ENCODE data around the gene EDC4. TPM values are rescaled to one million over a fixed set of nuclear protein-coding genes. Genes with fewer than 3 reads are reported as not detected.
A peak's percentile ranks its signal among the peaks of the same experiment; 100 is the strongest.
"Not testable (repeated sequence)": the region's sequence is repeated elsewhere in the genome, so short reads cannot be mapped to it uniquely, and the experiment has no call there.

The EDC4 gene
- polyA plus RNA-seq, 4 donors = 75.0 to 106 (median 97.3) TPM

- DNase-seq (ENCODE audit: low read depth in 4 of 4, low spot score in 2 of 4) = peak; percentile 86 to 96 (median 94)
Observed at GRCh38 chr16:67846320-67847063, 26.4 kb upstream of the EDC4 start, which contains the start of gene NUTF2. Gene NUTF2, plus strand, starts transcription at chr16:67846933. Its CDS starts 18,198 bp downstream, at chr16:67865131.

- no peak for DNase-seq (ENCODE audit: low read depth in 4 of 4, low spot score in 2 of 4)
Observed at GRCh38 chr16:67847064-67847861, 25.6 kb upstream of the EDC4 start, which contains the start of gene CENPT. Gene CENPT, minus strand, starts transcription at chr16:67847693. Its CDS starts 13,834 bp downstream, at chr16:67833859.

GRCh38 chr16:67848118-67848517 lies 24.7 kb upstream of the EDC4 start:
- no peak for DNase-seq (ENCODE audit: low read depth in 4 of 4, low spot score in 2 of 4)

- no peak for DNase-seq (ENCODE audit: low read depth in 4 of 4, low spot score in 2 of 4)
Observed at GRCh38 chr16:67853670-67854069, 19.2 kb upstream of the EDC4 start.

- no peak for DNase-seq (ENCODE audit: low read depth in 4 of 4, low spot score in 2 of 4)
Observed at GRCh38 chr16:67855789-67856188, 17.1 kb upstream of the EDC4 start.

- DNase-seq (ENCODE audit: low read depth in 4 of 4, low spot score in 2 of 4) = no peak
Observed at GRCh38 chr16:67856927-67857546, 15.8 kb upstream of the EDC4 start.

GRCh38 chr16:67857547-67858233 lies 15.2 kb upstream of the EDC4 start:
- no peak for DNase-seq (ENCODE audit: low read depth in 4 of 4, low spot score in 2 of 4)

- DNase-seq (ENCODE audit: low read depth in 4 of 4, low spot score in 2 of 4) = no peak
Observed at GRCh38 chr16:67858500-67858899, 14.4 kb upstream of the EDC4 start.

GRCh38 chr16:67860589-67861398 lies 12.1 kb upstream of the EDC4 start:
- no peak for DNase-seq (ENCODE audit: low read depth in 4 of 4, low spot score in 2 of 4)

- DNase-seq (ENCODE audit: low read depth in 4 of 4, low spot score in 2 of 4) = no peak
Observed at GRCh38 chr16:67861877-67862276, 11.0 kb upstream of the EDC4 start.

- no peak for DNase-seq (ENCODE audit: low read depth in 4 of 4, low spot score in 2 of 4)
Observed at GRCh38 chr16:67862623-67863583, 9.9 kb upstream of the EDC4 start.

GRCh38 chr16:67864044-67864443 lies 8.8 kb upstream of the EDC4 start:
- not testable (repeated sequence) for DNase-seq (ENCODE audit: low read depth in 4 of 4, low spot score in 2 of 4)

- DNase-seq (ENCODE audit: low read depth in 4 of 4, low spot score in 2 of 4) = no peak
Observed at GRCh38 chr16:67864594-67864993, 8.3 kb upstream of the EDC4 start.

- DNase-seq (ENCODE audit: low read depth in 4 of 4, low spot score in 2 of 4) = no peak
Observed at GRCh38 chr16:67865318-67865717, 7.5 kb upstream of the EDC4 start.

- no peak for DNase-seq (ENCODE audit: low read depth in 4 of 4, low spot score in 2 of 4)
Observed at GRCh38 chr16:67868290-67868689, 4.6 kb upstream of the EDC4 start.

- no peak for DNase-seq (ENCODE audit: low read depth in 4 of 4, low spot score in 2 of 4)
Observed at GRCh38 chr16:67869653-67870052, 3.2 kb upstream of the EDC4 start.

GRCh38 chr16:67871256-67871655 lies 1.6 kb upstream of the EDC4 start:
- DNase-seq (ENCODE audit: low read depth in 4 of 4, low spot score in 2 of 4) = no peak

GRCh38 chr16:67872131-67872630 lies 671 bp upstream of the EDC4 start:
- no peak for DNase-seq (ENCODE audit: low read depth in 4 of 4, low spot score in 2 of 4)

All from left renal cortex interstitium (tissue), 4 donors.